ENCODE results near the gene CCDC40. TPM values are rescaled to one million over a fixed set of nuclear protein-coding genes. Genes with fewer than 3 reads are reported as not detected.

CCDC40 gene
- total RNA-seq, 1 donor from 2014 or later, result 1.0 TPM

DNA sequence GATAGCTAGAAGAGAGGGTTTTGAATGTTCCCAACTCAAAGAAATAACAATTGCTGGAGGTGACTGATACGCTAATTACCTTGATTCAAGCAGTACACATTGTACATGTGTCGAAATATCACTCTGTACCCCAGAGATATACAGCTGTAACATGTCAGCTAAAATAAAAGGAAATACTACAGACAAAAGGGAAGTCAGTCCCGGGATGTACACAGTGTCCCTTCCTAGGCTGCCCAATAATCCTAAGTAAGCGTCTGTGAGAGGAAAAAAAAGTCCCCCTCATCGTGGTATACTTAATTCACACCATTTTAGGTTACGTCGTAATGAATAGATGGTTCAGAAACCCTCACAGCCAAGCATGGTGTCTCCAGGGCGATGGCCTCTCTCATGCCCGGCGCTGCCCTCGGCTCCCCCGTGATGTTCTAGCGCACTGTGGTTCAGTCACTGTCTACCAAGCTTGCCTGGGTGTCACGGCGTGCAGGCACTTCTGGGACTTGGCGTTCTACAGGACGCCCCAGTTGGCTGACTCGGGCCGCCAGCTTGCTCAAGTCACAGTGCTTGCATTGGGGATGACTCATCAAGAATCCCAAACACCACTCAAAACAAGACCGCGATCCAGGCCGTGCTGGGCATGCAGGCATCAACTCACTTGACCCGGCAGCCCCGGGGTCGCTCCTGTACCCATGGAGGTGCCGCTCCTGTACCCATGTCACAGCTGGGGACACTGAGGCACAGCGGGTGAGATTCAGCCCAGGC lies 27.6 kb downstream of the CCDC40 start:
- H3K9ac ChIP-seq (ENCODE audit: low read depth in 1 of 3, low read length in 3 of 3), result no peak overlapping the region
- H3K4me1 ChIP-seq (ENCODE audit: control insufficient read depth in 3 of 3, insufficient read depth in 3 of 3, low read length in 3 of 3), result peaks cover 6 to 23% (median 16%) of the 10 kb centered on the region in 3 donors
- peak overlapping the region in 1 of 3 donors; percentile 35 for H3K4me3 ChIP-seq (ENCODE audit: low read length in 3 of 3)
- H3K27ac ChIP-seq (ENCODE audit: low read depth, low read length), result peak overlapping the region; percentile 20
- H3K36me3 ChIP-seq (ENCODE audit: control insufficient read depth in 3 of 3, insufficient read depth in 3 of 3, low read length in 3 of 3), result peaks cover 0 to under 1% (median 0%) of the 10 kb centered on the region in 3 donors
- H3K27me3 ChIP-seq (ENCODE audit: control insufficient read depth in 3 of 3, insufficient read depth in 3 of 3, low read length in 3 of 3), result no peaks in the 10 kb centered on the region
- no peaks in the 10 kb centered on the region for H3K9me3 ChIP-seq (ENCODE audit: control insufficient read depth in 3 of 3, low read length in 3 of 3)

DNA sequence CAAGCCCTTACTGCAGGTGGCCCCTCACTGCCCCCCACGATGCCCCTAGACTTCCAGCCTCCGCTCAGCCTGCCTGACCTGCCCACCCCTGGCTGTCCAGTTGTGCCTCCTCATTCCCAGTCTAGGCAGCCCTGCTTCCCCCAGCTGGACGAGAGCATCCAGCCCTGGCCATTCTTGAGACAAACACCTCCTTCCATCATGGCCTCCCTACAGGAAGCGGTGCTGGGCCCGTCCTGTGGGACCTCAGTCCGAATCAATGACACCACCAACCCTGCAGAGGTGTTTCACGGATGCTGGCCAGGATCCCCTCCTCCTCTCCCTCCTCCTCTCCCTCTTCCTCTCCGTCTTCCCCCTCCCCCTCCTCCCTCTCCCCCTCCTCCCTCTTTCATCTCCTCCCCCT lies 28.3 kb downstream of the CCDC40 start:
- Histone ChIP-seq H3K27ac (ENCODE audit: low read depth, low read length) (peak overlapping the region; percentile 20), H3K9ac (ENCODE audit: low read depth in 1 of 3, low read length in 3 of 3) (no peak overlapping the region), H3K9me3 (ENCODE audit: control insufficient read depth in 3 of 3, low read length in 3 of 3) (no peaks in the 10 kb centered on the region), H3K4me3 (ENCODE audit: low read length in 3 of 3) (no peak overlapping the region), H3K36me3 (ENCODE audit: control insufficient read depth in 3 of 3, insufficient read depth in 3 of 3, low read length in 3 of 3) (no peaks in the 10 kb centered on the region), H3K4me1 (ENCODE audit: control insufficient read depth in 3 of 3, insufficient read depth in 3 of 3, low read length in 3 of 3) (peaks cover 9 to 26% (median 19%) of the 10 kb centered on the region in 3 donors), H3K27me3 (ENCODE audit: control insufficient read depth in 3 of 3, insufficient read depth in 3 of 3, low read length in 3 of 3) (no peaks in the 10 kb centered on the region)

DNA sequence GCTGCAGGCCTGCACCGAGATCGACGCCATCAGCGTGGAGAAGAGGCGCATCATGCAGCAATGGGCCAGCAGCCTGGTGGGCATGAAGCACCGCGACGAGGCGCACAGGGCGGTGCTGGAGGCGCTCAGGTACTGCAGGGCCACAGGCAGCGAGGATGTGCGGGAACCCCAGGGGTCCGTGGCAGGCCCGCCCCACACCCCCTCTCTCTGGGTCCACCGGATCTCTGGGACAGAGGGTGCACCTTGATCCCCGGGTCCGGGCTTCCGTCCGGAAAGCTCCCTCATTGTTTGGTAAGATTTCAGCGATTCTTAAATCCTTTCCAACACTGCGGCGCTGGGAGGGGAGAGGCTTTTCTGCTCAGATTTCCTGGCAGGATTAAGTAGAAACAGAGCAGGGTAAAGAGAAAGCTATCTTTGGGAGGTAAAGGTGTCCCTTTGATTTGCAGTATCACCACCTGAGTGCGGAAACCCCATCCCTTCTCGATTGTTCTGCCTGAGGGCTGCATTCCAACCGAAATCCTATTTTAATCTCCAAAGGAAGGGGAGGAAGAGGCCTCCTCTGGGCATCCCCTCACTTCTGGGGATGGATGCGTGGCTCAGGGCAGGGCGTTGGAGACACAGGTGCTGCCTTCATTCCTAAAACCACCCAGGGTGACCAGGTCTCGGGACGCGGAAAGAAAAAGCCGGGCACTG lies 29.2 kb downstream of the CCDC40 start:
- Histone ChIP-seq H3K27ac (ENCODE audit: low read depth, low read length) (no peak overlapping the region), H3K4me3 (ENCODE audit: low read length in 3 of 3) (no peak overlapping the region), H3K9me3 (ENCODE audit: control insufficient read depth in 3 of 3, low read length in 3 of 3) (no peaks in the 10 kb centered on the region), H3K4me1 (ENCODE audit: control insufficient read depth in 3 of 3, insufficient read depth in 3 of 3, low read length in 3 of 3) (peaks cover 16 to 27% (median 19%) of the 10 kb centered on the region in 3 donors), H3K9ac (ENCODE audit: low read depth in 1 of 3, low read length in 3 of 3) (no peak overlapping the region), H3K27me3 (ENCODE audit: control insufficient read depth in 3 of 3, insufficient read depth in 3 of 3, low read length in 3 of 3) (no peaks in the 10 kb centered on the region), H3K36me3 (ENCODE audit: control insufficient read depth in 3 of 3, insufficient read depth in 3 of 3, low read length in 3 of 3) (no peaks in the 10 kb centered on the region)

DNA sequence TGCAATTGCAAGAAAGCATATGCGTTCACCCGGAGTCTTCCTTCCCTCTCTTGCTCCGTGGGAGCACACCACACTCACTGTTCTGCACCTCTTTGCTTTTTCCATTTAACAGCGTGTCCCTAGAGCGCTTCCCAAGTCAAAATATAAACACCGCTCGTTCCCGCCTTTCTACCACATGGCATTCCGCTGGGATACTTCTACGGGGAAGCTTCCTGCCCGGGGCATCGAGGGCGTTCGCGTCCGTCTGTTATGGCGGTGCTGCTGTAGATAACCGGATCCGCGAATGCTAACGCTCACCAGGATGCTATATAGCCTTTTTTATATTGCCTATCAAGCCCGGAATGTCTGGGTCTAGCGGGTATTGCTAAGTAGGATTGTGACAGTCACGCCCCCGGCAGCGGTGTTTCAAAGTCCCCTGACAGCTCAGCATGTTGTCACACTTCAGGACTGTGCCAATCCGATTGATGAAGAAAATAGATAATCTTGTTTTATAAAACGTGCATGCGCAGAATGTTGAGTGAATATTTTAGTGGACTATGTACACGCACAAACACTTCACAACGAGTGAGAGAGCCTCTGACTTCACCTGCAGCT lies 31.0 kb downstream of the CCDC40 start:
- Histone ChIP-seq H3K4me3 (ENCODE audit: low read length in 3 of 3) (no peak overlapping the region), H3K9ac (ENCODE audit: low read depth in 1 of 3, low read length in 3 of 3) (no peak overlapping the region), H3K9me3 (ENCODE audit: control insufficient read depth in 3 of 3, low read length in 3 of 3) (no peaks in the 10 kb centered on the region), H3K27ac (ENCODE audit: low read depth, low read length) (no peak overlapping the region), H3K27me3 (ENCODE audit: control insufficient read depth in 3 of 3, insufficient read depth in 3 of 3, low read length in 3 of 3) (no peaks in the 10 kb centered on the region), H3K36me3 (ENCODE audit: control insufficient read depth in 3 of 3, insufficient read depth in 3 of 3, low read length in 3 of 3) (no peaks in the 10 kb centered on the region), H3K4me1 (ENCODE audit: control insufficient read depth in 3 of 3, insufficient read depth in 3 of 3, low read length in 3 of 3) (peaks cover 22 to 37% (median 28%) of the 10 kb centered on the region in 3 donors)

DNA sequence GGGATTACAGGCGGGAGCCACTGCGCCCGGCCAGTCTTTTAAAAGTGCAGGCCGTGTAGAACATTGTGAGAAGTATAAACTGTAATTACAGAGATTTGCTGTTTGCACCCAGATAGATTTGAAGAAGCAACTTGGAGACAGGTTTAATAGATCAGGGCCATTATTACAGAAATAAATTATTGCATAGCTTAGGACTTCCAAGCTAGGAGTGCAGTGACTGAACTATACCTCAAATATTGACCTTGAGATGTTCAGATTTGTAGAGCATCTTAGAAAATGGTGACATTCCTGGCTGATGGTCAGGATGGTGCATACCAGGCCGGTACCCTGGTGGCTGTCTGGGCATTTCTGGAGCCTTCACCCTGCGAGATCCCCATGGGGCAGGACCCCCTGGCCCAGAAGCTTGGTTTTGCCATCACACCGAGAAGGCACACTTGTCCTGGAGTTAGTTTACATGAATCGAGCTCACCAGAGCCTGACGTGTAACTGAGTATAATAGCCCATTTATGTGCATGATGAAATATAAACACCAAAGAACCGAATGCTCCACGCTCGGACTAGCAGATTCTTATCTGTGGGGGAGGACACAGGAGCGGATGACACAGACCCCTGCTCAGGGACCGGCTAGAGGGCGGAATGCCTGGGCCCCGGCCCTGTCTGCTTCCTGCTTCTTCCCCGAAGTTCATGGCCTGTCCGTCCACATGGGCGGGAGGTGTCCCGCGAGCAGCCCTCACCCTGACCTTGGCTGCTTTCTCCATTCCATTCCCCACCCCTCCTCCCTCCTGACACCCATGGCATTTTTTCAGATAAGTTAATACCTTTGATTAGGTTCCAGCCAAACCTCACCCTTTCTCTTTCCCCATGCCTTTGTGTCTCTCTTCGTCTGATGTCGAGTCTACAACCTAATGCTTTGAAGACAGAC lies 32.1 kb downstream of the CCDC40 start:
- no peaks in the 10 kb centered on the region for H3K36me3 ChIP-seq (ENCODE audit: control insufficient read depth in 3 of 3, insufficient read depth in 3 of 3, low read length in 3 of 3)
- no peaks in the 10 kb centered on the region for H3K9me3 ChIP-seq (ENCODE audit: control insufficient read depth in 3 of 3, low read length in 3 of 3)
- H3K27me3 ChIP-seq (ENCODE audit: control insufficient read depth in 3 of 3, insufficient read depth in 3 of 3, low read length in 3 of 3), result no peaks in the 10 kb centered on the region
- no peak overlapping the region for H3K4me3 ChIP-seq (ENCODE audit: low read length in 3 of 3)
- H3K27ac ChIP-seq (ENCODE audit: low read depth, low read length), result peak overlapping the region; percentile 74
- H3K4me1 ChIP-seq (ENCODE audit: control insufficient read depth in 3 of 3, insufficient read depth in 3 of 3, low read length in 3 of 3), result peaks cover 22 to 34% (median 28%) of the 10 kb centered on the region in 3 donors
- peak overlapping the region in 1 of 3 donors; percentile 40 for H3K9ac ChIP-seq (ENCODE audit: low read depth in 1 of 3, low read length in 3 of 3)

DNA sequence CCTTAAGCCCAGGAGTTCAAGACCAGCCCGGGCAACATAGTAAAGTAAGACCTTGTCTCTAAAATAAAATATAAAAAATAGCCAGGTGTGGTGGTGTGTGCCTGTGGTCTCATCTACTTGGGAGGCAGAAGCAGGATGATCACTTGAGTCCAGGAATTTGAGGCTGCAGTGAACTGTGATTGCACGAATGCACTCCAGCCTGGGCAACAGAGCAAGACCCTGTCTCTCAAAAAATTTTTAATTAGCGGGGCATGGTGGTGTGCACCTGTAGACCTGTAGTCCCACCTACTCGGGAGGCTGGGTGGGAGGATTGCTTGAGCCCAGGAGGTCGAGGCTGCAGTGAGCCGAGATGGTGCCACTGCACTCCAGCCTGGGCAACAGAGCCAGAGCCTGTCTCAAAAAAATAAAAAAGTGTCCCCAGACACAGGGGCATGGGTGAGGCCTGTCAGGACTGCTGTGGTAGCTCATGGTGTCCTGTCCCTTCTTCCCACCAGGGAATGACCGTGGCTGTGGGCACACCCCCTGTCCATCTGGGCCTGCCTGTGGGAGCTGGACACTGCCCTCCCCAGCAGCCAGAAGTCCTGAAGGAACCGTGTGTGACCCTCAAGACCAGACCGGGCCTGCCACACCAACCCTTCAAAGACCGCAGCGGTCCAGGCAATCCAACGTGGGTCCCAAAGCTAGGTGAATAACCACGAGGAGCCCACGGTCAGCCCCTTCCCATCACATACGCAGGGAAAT lies 34.1 kb downstream of the CCDC40 start:
- H3K27ac ChIP-seq (ENCODE audit: low read depth, low read length), result peak overlapping the region; percentile 74
- no peaks in the 10 kb centered on the region for H3K36me3 ChIP-seq (ENCODE audit: control insufficient read depth in 3 of 3, insufficient read depth in 3 of 3, low read length in 3 of 3)
- H3K4me3 ChIP-seq (ENCODE audit: low read length in 3 of 3), result peak overlapping the region; percentile 51 to 68 (median 62)
- H3K4me1 ChIP-seq (ENCODE audit: control insufficient read depth in 3 of 3, insufficient read depth in 3 of 3, low read length in 3 of 3), result peaks cover 19 to 22% (median 22%) of the 10 kb centered on the region in 3 donors
- H3K9me3 ChIP-seq (ENCODE audit: control insufficient read depth in 3 of 3, low read length in 3 of 3), result no peaks in the 10 kb centered on the region
- H3K9ac ChIP-seq (ENCODE audit: low read depth in 1 of 3, low read length in 3 of 3), result peak overlapping the region; percentile 72 to 87 (median 84)
- H3K27me3 ChIP-seq (ENCODE audit: control insufficient read depth in 3 of 3, insufficient read depth in 3 of 3, low read length in 3 of 3), result no peaks in the 10 kb centered on the region

DNA sequence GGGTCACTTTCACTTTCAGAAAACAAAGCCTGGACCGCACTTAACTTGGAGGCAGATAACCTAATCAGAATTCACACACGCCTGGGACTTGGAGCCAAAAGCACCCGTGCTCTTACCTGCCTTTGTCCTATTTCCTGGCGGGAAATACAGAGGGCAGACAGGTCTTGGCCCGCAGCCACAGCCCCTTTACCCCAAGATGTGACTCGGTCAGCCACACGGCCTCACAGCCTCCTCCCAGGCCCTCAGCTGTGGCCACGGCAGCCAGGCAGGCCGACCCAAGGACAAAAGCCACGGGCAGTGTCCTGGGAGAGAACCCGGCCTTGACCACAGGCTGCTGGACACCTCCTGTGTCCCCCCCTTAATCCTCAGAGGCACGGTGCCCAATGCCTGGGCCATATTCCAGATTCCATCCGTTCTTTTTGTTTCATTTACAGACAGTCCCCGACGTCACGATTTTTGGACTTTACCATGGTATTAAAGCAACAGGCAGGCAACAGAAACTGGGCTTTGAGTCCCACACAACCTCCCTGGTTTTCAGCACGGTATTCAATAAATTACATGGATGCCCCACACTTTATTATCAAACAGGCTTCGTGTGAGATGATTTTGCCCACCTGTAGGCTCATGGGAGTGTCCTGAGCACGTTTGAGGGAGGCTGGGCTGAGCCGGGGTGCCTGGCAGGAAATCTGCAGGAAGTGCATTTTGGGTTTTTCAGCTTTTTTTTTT lies 34.8 kb downstream of the CCDC40 start:
- Histone ChIP-seq H3K4me3 (ENCODE audit: low read length in 3 of 3) (peak overlapping the region; percentile 51 to 68 (median 62)), H3K9me3 (ENCODE audit: control insufficient read depth in 3 of 3, low read length in 3 of 3) (no peaks in the 10 kb centered on the region)

DNA sequence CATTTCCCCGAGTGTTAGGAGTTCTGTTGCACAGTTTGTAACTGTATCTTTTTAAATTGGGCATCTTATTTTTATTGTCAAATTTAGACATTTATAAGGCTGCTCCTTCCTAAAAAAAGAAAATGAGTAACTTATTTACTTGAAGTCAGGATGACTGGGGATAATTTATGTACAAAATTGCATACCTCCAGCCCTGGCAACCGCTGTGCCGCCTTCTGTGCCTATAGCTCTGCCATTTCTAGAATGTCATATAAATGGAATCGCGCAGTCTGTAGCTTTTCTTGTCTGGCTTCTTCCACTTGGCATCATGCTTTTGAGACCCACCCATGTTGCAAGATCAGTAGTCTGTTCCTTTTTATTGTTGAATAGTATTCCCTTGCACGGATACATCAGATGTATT lies 36.0 kb downstream of the CCDC40 start:
- no peaks in the 10 kb centered on the region for H3K9me3 ChIP-seq (ENCODE audit: control insufficient read depth in 3 of 3, low read length in 3 of 3)
- H3K4me3 ChIP-seq (ENCODE audit: low read length in 3 of 3), result no peak overlapping the region
- H3K27me3 ChIP-seq (ENCODE audit: control insufficient read depth in 3 of 3, insufficient read depth in 3 of 3, low read length in 3 of 3), result no peaks in the 10 kb centered on the region
- H3K4me1 ChIP-seq (ENCODE audit: control insufficient read depth in 3 of 3, insufficient read depth in 3 of 3, low read length in 3 of 3), result peaks cover 19 to 22% (median 22%) of the 10 kb centered on the region in 3 donors
- H3K9ac ChIP-seq (ENCODE audit: low read depth in 1 of 3, low read length in 3 of 3), result no peak overlapping the region
- no peaks in the 10 kb centered on the region for H3K36me3 ChIP-seq (ENCODE audit: control insufficient read depth in 3 of 3, insufficient read depth in 3 of 3, low read length in 3 of 3)
- no peak overlapping the region for H3K27ac ChIP-seq (ENCODE audit: low read depth, low read length)

More for the DNA sequence above, 34.8 kb downstream of the CCDC40 start:
- H3K9ac ChIP-seq (ENCODE audit: low read depth in 1 of 3, low read length in 3 of 3), result peak overlapping the region; percentile 72 to 87 (median 84)
- H3K36me3 ChIP-seq (ENCODE audit: control insufficient read depth in 3 of 3, insufficient read depth in 3 of 3, low read length in 3 of 3), result no peaks in the 10 kb centered on the region
- peaks cover 19 to 22% (median 22%) of the 10 kb centered on the region in 3 donors for H3K4me1 ChIP-seq (ENCODE audit: control insufficient read depth in 3 of 3, insufficient read depth in 3 of 3, low read length in 3 of 3)
- no peaks in the 10 kb centered on the region for H3K27me3 ChIP-seq (ENCODE audit: control insufficient read depth in 3 of 3, insufficient read depth in 3 of 3, low read length in 3 of 3)
- peak overlapping the region; percentile 74 for H3K27ac ChIP-seq (ENCODE audit: low read depth, low read length)
